ENCODE measurements around the gene MED8. TPM values are rescaled to one million over a fixed set of nuclear protein-coding genes. Genes with fewer than 3 reads are reported as not detected.

The MED8 gene
- total and polyA plus RNA-seq, 2 of the 8 experiments (the other 6 are each of a cell fraction or from before 2014, with no cell fraction given): 7.0 to 20.6 TPM

- Histone ChIP-seq H3K9ac (replicated peaks in 1 of 4; ENCODE audit: extremely low read depth in 1 of 4, low read depth in 3 of 4, low read length in 3 of 4) (no peak overlapping the region), H4K5ac (ENCODE audit: insufficient read length, low read depth, low read length) (no peak overlapping the region), H3K9me3 (ENCODE audit: insufficient read depth in 2 of 2, low read depth in 1 of 2, low read length in 1 of 2) (no peaks in the 10 kb centered on the region), H3K18ac (ENCODE audit: extremely low read depth, low read length) (no peak overlapping the region), H2BK20ac (ENCODE audit: low read length) (no peak overlapping the region), H3K4me3 (ENCODE audit: extremely low read depth in 1 of 4, insufficient read depth in 2 of 4, low read depth in 3 of 4, low read length in 4 of 4) (no peak overlapping the region), H4K8ac (ENCODE audit: extremely low read depth, insufficient read depth, low read length) (no peak overlapping the region), H2BK12ac (ENCODE audit: low read depth, low read length) (no peak overlapping the region), H3K4me2 (ENCODE audit: insufficient read depth in 1 of 2, low read depth in 2 of 2, low read length in 2 of 2) (no peak overlapping the region), H3K4ac (replicated peaks; ENCODE audit: insufficient read length, low read depth, low read length) (no peak overlapping the region), H3K79me2 (ENCODE audit: control insufficient read depth in 1 of 2, insufficient read depth in 2 of 2, low read length in 2 of 2) (no peaks in the 10 kb centered on the region), H4K20me1 (replicated peaks in 1 of 2; ENCODE audit: control insufficient read depth in 1 of 2, insufficient read depth in 2 of 2, low read length in 2 of 2) (peaks cover 0 to 4% of the 10 kb centered on the region in 2 experiments), H3K27me3 (replicated peaks in 1 of 4; ENCODE audit: control insufficient read depth in 3 of 4, extremely low read depth in 1 of 4, insufficient read depth in 3 of 4, low read length in 3 of 4) (no peaks in the 10 kb centered on the region), H2BK5ac (ENCODE audit: low read depth, low read length) (no peak overlapping the region), H3K23me2 (ENCODE audit: low read depth, low read length) (no peaks in the 10 kb centered on the region), H3K23ac (ENCODE audit: insufficient read length) (no peak overlapping the region), H2AFZ (ENCODE audit: low read length) (no peak overlapping the region), H3K56ac (replicated peaks; ENCODE audit: insufficient read length, low read depth, low read length) (no peak overlapping the region), H3K14ac (ENCODE audit: insufficient read length) (no peak overlapping the region), H4K91ac (replicated peaks; ENCODE audit: insufficient read length, low read length) (no peak overlapping the region), H3K27ac (ENCODE audit: low read depth, low read length) (no peak overlapping the region), H3K36me3 (ENCODE audit: control insufficient read depth in 2 of 4, insufficient read depth in 4 of 4, low read length in 3 of 4) (peaks cover 2 to 49% (median 20%) of the 10 kb centered on the region in 4 experiments), H2BK120ac (replicated peaks; ENCODE audit: low read depth, low read length) (no peak overlapping the region), H2BK15ac (ENCODE audit: low read length) (no peak overlapping the region), H3K4me1 (replicated peaks in 1 of 4; ENCODE audit: control insufficient read depth in 3 of 4, insufficient read depth in 4 of 4, low read length in 3 of 4) (no peaks in the 10 kb centered on the region), H3K79me1 (ENCODE audit: low read depth, low read length) (no peaks in the 10 kb centered on the region), H2AK5ac (ENCODE audit: low read depth, low read length) (no peak overlapping the region)
- FAIRE-seq: no peak
- WGBS, 2 experiments (ENCODE audit: extremely low coverage in 1 of 2, insufficient coverage in 1 of 2, insufficient read length in 1 of 2, insufficient replicate concordance in 2 of 2, low coverage in 1 of 2, low lambda C conversion rate in 2 of 2, missing lambda C conversion rate in 1 of 2): 89% methylated on average over 7 of the region's 9 CpGs; no CpG with 5 or more reads in 1 of the 2 experiments
- TF ChIP-seq HDAC2 (IDR thresholded peaks at IDR 0.05; ENCODE audit: borderline replicate concordance in 1 of 2, low read depth in 2 of 2, low read length in 2 of 2) (no peak), E2F6 (IDR thresholded peaks at IDR 0.05) (no peak), ASH2L (IDR thresholded peaks at IDR 0.05; ENCODE audit: low read length) (no peak), CBX5 (IDR thresholded peaks at IDR 0.05; ENCODE audit: low read depth, low read length) (no peak), POLR2AphosphoS5 (IDR thresholded peaks at IDR 0.05; ENCODE audit: low read depth, low read length) (no peak), RXRA (IDR thresholded peaks at IDR 0.05; ENCODE audit: insufficient read depth, low read depth, low read length) (no peak), CREB1 (IDR thresholded peaks at IDR 0.05) (no peak), RFX5 (IDR thresholded peaks at IDR 0.05; ENCODE audit: borderline replicate concordance, low read depth, low read length) (no peak), CHD1 (IDR thresholded peaks at IDR 0.05; ENCODE audit: low read depth, low read length) (no peak)
- no peak for DNase-seq (ENCODE audit: low read depth in 1 of 2, low spot score in 2 of 2)
- ChIA-PET POLR2A (ENCODE audit: partially characterized antibody) (interaction anchor here (1.3 to 1.7 kb wide), 3 partner anchors 10 to 16 kb away, joined by 3 to 5 read pairs (median 4); no protein-coding TSS in a partner anchor), CTCF (ENCODE audit: partially characterized antibody) (no interaction called here)
These were observed 42.7 kb upstream of the MED8 start for GRCh38 chr1:43432171-43432860.

All from H1 (cell line).